HG02610 (cell line): Measurements from ENCODE around the gene SRSF4.
A peak's percentile ranks its signal among the peaks of the same experiment; 100 is the strongest.

ENCODE experiments used
- ATAC-seq: cut with Tn5 transposase; IDR thresholded peaks from one replicate; pipeline ENCODE4 v1.9.1; 2021; ENCODE audit warnings: mild to moderate bottlenecking, moderate library complexity; ENCODE audit not compliant: unreplicated experiment

Gene SRSF4

GRCh38 chr1:29201595-29202051, 19.9 kb upstream of the SRSF4 start:
- no peak for ATAC-seq

DNA sequence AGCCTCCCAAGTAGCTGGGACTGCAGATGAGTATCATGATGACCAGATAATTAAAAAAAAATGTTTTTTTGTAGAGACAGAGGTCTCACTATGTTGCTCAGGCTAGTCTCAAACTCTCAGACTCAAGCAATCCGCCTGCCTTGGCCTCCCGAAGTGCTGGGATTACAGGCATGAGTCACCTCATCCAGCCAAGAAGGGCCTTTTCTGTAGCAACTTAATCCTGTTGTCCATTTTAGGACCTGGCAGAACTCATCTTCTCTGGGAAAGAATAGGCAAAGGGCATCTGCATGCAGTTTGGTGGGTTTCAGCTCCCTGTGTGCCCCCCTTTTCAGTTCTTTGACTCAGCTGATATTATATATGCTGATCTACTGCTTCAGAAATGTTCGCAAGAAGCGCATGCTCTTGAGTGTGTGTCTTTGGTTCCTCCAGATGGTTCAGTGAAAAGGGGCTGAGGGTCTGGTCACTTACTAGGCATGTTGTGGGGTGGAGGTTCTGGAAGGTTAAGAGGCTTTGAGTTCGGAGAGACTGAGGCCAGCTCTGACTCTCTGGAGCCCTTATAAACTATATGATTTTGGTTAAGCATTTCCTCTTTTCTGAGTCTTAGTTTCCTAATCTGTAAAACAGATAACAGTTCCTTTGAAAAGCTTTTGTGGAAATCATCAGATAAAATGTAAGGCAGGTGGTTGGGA, 19.4 kb upstream of the SRSF4 start:
- ATAC-seq, result no peak

GRCh38 chr1:29197993-29198392, 16.3 kb upstream of the SRSF4 start:
- no peak for ATAC-seq

DNA sequence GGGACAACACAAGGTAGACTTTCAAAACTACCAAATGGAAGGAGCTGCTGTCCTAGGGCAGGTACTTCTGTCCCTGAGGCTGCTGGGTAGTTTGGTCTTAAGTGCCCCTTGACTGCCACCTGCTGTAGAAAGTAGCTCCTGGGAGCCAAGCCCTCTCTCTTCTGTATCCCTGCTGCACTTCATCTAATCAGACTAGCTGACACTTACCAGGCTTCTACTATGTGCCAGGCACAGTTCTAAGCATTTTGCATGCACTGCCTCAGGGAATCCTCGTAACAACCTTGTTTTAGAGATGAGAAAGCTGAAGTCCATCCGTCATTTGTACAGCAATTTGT, 15.9 kb upstream of the SRSF4 start:
- no peak for ATAC-seq

DNA sequence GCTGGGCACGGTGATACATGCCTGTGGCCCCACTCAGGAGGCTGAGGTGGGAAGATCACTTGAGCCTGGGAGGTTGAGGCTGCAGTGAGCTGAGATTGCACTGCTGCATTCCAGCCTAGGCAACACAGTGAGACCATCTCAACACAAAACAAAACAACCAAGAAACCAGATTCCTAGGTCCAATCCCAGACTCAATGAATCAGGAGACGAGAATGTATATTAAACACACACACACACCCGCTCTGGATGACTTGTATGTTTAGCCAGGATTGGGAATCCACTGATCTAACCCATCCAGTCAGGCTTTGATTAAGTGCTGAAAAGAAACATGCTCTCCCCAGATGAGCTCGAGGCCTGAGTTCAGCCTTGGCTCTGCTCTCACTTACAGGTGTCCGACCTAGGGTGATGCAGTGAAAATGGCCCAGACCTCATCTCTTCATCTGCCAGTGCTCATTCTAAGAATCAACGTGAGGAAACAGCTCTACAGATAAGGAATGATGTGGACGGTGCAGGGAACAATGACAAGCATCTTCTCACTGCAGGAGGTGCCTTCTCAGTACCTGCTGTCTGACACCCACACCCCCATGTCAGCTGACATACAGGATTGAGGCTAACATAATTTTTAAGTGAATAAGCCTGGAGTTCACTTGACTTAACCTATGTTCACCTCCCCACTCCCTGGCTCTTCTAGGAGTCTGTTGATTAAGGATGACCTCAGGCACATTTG, 15.3 kb upstream of the SRSF4 start:
- no peak for ATAC-seq

GRCh38 chr1:29195881-29196291, 14.2 kb upstream of the SRSF4 start:
- ATAC-seq, result no peak

DNA sequence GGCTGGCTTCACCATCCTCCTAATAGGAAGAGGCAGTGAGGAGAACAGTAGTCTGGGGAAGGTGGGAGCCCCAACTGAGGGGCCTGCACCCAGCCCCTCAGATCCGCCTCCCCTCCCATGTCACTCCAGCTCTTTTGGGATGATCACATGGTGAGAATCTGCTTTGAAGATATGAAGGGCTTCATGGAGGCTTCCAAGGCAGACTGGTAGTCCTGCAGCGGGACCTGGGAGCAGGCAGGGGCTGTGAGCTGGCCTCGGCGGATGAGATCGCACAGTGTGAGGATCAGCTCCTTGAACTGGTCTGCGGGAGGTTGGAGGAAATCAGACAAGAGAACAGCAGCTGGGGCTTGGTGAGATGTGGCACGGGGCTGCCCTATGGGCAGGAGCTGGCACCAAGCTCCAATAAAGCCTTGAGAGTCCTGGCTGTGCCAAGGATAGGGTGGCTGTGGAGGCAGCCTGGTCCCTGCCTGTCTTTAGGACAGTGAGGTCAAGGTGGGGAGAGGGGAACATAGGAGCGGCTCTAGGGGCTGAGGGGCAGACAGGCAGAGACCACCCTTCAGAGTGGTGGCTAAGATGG, 12.3 kb upstream of the SRSF4 start:
- ATAC-seq, result no peak

- no peak for ATAC-seq
Measured at GRCh38 chr1:29190718-29191117, 9.0 kb upstream of the SRSF4 start.

DNA sequence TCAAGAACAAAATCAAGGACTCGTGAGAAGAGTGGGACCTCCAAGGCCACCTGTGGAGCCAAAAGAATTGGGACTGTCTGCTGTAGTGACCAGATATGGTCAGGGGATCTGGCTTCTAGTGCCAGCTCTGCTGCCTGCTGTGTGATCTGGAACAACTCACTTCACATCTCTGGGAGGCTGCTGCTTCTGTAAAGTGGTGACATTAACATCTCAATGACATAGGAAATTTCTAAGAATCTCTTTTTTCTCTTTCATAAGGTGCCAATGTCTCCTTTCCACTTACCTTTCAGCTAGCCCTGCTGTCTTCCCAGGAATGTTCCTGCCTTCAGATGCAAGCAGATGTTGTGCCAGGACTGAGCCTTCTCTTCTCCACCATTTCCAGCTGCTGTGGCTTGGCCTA, 5.0 kb upstream of the SRSF4 start:
- no peak for ATAC-seq

GRCh38 chr1:29186252-29186651, 4.6 kb upstream of the SRSF4 start:
- ATAC-seq, result no peak

- no peak for ATAC-seq
Measured at GRCh38 chr1:29183287-29183686, 1.6 kb upstream of the SRSF4 start.

DNA sequence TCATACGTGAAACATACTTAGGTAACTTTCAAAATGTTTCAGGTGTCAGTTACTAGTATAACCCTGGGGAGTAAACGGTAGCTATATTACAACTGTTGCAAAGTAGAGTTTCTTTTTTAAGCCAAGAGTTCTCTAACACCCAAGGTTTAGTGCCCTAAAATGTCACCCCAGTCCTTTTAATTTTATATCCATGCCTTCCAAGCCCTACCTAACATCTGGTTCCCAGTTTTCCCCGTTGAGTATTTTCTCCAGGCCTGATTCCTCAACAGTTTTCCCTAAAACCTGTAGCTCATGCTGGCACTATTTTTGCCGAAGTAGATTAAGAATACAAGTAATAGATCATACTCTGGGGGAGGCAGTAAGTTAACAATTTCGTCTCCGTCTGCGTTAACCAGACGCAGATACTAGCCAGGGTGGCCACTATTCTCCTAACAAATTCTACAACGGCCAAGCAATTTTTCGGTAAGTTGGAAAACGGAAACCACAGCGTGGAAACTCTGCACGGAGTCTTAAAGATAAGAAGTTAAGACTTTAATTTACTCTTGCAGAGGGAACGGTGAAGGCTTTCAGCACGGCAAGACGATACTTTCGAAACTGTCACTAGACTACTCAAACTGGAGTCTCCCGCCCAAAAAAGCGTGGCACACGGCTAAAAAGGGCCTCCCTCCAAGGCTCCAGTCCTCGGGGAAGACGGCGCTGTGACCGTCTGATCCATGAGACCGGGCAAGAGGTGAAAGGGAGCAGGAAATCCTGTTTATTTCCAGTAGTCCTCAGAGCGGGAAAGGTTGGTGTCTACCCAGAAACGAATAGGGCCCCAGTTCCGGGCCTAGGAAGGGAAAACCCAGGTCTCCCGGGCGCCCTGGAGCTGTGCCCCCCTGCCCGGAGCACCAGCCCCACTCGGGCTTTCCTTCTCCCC, 945 bp downstream of the SRSF4 start:
- peak; percentile 6 for ATAC-seq

DNA sequence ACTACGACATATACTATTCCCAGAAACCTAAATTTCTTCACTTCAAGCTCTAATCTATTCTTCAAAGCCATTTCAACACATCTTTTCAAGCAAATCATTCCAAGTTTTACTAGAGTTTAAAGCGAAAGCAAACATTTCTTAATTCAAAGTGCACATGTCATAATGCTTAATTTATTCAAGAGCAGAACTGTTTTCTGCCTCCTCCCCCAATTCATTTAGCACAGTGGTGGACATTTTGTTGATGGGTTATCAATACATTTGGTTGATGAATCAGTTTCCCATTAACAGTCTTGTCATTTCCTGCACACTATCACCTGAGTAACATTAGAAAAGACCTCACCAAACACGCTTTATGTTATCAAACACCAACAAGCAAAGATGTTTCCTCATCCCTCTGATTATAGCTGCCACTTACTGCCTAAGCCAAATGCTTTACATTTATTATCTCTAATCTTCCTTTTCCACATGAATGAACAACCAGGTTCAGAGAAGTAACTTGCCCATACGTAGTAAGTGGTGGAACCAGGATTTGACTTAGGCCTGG, 2.0 kb downstream of the SRSF4 start:
- no peak for ATAC-seq

DNA sequence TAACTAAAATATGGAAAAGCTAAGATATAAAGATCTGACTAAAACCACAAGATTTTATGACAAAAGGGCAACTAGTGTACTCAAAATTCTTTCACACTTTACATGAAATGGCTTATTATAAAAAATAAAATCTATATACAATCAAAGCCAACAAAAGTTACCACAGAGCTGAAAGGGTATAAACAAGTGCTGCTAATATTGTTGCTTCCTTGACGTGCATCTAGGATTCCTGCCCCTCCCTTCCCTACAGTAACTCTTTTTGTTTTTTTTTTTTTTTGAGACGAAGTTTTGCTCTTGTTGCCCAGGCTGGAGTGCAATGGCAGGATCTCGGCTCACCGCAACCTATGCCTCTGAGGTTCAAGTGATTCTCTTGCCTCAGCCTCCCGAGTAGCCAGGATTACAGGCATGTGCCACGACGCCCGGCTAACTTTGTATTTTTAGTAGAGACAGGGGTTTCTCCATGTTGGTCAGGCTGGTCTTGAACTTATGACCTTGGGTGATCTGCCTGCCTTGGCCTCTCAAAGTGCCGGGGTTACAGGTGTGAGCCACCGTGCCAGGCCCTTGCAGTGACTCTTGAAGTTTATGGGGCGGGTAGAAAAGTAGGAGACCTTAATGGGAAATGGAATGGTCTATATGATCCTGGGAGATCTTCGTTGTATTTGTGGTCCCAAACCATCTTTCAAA, 4.5 kb downstream of the SRSF4 start:
- no peak for ATAC-seq

GRCh38 chr1:29176576-29176975, 5.1 kb downstream of the SRSF4 start:
- ATAC-seq, result no peak

DNA sequence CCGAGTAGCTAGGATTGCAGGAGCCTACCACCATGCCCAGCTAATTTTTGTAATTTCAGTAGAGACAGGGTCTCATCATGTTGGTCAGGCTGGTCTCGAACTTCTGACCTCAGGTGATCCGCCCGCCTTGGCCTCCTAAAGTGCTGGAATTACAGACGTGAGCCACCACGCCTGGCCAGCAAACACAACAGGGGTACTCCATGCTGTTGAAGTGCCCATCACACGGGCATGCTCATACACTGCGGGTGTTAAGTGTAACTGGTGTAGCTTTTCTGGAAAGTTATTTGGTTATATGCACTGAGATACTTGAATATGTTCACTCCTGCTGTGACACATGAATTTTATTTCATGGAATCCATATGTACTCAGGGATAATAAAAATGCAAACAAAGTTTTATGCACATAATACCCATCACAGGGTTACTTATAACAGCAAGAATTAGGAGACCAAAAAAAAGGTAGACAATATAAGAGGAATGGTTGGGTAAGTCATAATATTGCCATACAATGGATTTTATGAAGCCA, 9.2 kb downstream of the SRSF4 start:
- ATAC-seq, result no peak

- ATAC-seq, result no peak
Measured at GRCh38 chr1:29171521-29171920, 10.2 kb downstream of the SRSF4 start.

GRCh38 chr1:29171089-29171488, 10.6 kb downstream of the SRSF4 start:
- no peak for ATAC-seq

DNA sequence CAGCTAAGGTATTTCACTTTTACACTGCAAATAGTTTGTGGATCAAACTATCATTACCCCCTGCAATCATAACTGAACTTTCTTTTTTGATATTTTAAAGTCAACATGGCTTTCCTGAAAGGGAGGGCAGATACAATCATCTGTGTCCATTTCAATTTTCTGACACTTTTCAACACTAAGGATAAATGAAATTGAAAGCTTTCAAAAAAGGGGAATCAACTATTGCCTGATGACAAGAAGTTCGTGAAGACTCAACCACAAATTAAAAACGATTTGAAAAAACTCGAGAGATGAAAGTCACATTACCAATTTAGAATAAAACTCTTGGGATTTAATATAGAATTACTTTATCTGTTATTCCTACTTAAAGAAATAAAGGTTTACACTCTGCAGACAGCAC, 11.7 kb downstream of the SRSF4 start:
- no peak for ATAC-seq

GRCh38 chr1:29167904-29168303, 13.8 kb downstream of the SRSF4 start:
- no peak for ATAC-seq
